GM21390 (cell line): Measurements from ENCODE around the gene TEX35.
"Not testable (repeated sequence)": the region's sequence is repeated elsewhere in the genome, so short reads cannot be mapped to it uniquely, and the experiment has no call there.

Source experiments
- ATAC-seq: cut with Tn5 transposase; IDR thresholded peaks from one replicate; pipeline ENCODE4 v1.9.1; 2021; ENCODE audit not compliant: unreplicated experiment

Gene TEX35

GRCh38 chr1:178539291-178539690 is 26.4 kb downstream of the TEX35 start:
- no peak for ATAC-seq

- no peak for ATAC-seq
These were observed 27.3 kb downstream of the TEX35 start for GRCh38 chr1:178540204-178540603.

DNA sequence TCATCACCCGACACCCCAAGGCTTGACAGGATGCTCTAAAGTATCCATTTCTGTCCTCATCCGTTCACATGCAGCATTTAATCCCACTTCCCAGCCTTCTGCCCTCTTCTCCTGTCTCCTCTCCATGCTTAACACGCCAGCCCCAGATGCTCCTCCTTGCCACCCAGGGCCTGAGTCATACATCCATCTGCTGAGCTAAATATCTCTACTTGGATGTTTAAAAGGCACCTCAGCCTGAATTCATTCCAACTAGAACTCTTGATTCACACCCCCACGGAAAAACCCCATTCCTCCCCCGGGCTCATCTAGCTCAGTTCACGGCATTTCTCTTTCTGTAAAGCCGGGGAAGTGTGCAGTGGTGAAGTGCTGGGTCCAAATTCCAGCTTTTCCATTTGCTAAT is 27.7 kb downstream of the TEX35 start:
- ATAC-seq, result no peak

- no peak for ATAC-seq
These were observed 28.5 kb downstream of the TEX35 start for GRCh38 chr1:178541379-178541778.

DNA sequence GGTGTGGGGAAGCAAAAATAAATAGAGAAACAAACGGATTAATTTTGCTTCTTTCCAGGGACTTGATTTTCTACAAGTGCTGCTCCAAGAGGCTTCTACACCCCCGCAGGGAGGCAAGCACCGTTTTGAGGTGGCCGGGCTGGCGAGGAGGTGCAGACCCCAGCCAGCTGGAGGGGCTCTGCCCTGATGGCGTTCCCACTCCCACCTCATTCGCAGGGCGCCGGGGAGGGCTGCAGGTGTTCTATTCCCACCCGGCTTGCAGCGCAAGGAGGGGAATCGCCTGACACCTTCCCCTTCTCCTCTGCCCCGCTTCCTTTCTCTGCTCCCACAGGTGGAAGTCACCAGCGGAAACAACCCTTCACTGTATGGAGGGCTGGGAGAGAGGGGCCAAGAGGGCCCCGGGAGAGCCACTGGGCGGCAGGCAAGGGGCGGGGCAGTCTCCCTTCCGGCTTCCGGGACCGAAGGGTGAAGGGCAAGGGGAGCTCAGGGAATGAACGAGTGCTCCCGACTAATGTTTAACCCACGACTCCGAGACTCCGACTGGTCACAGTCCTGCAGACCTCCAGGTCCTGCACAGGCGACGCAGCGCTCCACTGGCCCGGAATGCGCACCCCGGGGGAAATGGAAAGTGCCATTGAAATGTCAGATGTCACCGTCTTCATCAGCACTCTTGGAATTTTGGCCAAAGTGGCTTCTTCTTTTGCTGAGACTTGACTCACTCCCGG is 29.1 kb downstream of the TEX35 start:
- peak; percentile 47 for ATAC-seq

- ATAC-seq, result peak; percentile 68
These were observed 29.8 kb downstream of the TEX35 start for GRCh38 chr1:178542554-178543289.

GRCh38 chr1:178543290-178543607 is 30.3 kb downstream of the TEX35 start:
- peak; percentile 46 for ATAC-seq

DNA sequence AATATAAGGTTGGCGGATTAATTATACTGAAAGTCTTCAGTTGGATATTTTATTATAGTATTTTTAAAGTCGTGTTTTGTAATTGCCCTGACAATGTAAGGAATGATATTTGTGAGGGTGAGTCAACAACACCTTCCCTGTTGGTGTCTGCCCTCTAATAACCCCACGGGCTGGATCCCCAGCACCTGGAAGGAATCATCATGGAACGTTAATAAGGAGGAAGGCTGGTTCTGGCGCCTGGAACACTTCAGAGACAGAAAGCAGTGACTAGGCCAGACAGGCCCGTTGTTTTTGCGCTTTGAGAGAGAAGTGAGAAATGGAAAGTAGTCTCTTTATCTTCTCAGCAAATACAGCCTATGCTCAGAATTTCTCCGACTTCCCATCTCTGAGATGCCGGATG is 31.6 kb downstream of the TEX35 start:
- ATAC-seq, result no peak

DNA sequence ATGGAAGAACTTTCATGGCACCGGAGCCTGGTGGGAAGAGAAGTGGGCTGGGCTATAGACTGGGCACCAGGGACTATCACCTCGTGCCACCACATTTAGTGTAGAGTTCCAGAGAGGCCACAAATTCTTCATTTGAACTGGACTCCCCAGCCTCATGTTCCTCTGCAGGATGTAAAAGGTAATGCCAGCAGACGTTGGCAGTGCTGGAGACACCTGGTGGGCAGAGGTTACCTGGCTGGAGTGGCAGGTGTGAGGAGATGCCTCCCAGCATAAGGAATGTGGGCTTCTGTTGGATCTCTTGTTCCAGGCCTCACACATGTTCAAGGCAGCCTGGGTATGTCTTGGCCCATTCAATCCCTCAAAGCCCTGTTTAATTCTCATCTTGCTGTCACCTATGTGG is 35.2 kb downstream of the TEX35 start:
- no peak for ATAC-seq

GRCh38 chr1:178551307-178551706 is 38.4 kb downstream of the TEX35 start:
- no peak for ATAC-seq

DNA sequence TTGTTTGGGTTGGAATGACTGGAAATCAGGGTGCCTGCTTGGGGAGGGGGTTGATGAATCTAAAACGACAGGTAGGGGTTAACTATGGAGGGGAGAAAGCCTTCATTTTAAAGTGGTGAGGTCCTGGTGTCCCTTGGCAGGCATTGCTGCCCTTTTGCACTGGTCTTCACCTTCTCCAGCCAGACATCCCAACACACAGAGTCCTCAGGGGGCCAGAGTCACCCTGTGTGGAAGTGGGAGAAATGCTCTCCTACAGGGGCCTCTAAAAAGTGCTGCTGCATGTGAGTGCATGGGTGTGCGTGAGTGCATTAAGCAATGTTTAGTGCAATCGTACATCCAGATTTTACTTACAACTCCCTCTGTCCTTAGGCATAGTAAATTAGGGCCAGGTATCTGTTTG is 39.0 kb downstream of the TEX35 start:
- ATAC-seq, result no peak

GRCh38 chr1:178552856-178553255 is 39.9 kb downstream of the TEX35 start:
- ATAC-seq, result no peak

GRCh38 chr1:178554351-178554750 is 41.4 kb downstream of the TEX35 start:
- ATAC-seq, result not testable (repeated sequence)

DNA sequence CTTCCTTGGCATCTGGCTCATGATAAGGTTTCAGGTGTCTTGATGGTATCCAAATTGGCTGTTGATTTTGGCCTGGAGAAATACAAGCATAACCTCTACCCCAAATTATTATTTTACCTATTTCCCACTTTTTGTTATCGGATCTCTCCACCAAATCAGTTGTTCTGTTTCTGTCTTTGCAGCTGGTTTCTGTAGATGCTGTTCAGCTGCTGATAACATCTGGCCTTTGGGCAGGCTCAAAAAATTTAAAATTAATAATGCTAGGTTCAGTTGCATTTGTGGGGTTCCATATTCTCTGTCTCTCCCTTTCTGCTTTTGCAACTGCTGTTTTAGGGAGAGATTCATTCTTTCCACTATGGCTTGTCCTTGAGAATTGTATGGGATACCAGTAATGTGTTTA is 42.7 kb downstream of the TEX35 start:
- ATAC-seq, result not testable (repeated sequence)

DNA sequence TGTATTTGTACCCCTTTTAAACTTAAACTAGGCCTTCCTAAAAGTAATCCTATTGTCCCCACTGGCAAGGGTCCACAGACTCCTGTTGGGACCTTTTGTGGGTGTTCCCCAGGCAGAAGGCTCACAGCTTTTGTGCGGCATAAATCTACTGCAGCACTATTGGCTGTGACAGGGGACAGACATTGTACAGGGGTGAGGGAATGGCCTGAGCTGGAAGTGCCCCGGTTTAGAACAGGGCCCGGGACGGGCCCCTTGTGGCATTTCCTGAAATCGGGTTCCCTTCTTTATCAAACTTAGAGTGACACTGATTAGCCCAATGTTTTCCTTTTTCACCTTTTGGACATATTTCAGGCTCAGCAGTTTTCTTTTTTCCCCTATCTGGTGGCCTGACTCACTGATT is 45.9 kb downstream of the TEX35 start:
- ATAC-seq, result not testable (repeated sequence)

DNA sequence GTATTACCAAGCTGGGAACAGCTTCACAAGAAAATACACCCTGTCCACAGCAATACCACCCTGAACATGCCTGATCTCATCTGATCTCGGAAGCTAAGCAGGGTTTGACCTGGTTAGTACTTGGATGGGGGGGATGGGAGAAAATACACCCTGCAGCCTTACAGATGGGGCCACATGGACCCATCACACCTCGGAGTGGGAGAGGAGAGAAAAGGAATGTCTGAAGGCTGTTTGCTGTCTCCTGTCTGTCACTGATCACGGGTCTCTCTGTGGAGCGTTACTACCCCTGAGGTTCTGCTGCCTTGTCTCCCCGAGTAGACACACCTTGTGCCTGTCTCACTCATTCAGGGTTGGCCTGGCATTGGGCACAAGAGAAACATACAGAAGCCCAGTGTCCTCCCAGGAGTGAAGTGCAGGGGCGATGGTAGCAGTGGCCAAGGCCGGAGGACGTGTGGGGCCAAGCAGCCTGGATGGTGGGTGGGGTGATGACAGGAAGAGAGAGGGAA is 48.0 kb downstream of the TEX35 start:
- ATAC-seq, result no peak

DNA sequence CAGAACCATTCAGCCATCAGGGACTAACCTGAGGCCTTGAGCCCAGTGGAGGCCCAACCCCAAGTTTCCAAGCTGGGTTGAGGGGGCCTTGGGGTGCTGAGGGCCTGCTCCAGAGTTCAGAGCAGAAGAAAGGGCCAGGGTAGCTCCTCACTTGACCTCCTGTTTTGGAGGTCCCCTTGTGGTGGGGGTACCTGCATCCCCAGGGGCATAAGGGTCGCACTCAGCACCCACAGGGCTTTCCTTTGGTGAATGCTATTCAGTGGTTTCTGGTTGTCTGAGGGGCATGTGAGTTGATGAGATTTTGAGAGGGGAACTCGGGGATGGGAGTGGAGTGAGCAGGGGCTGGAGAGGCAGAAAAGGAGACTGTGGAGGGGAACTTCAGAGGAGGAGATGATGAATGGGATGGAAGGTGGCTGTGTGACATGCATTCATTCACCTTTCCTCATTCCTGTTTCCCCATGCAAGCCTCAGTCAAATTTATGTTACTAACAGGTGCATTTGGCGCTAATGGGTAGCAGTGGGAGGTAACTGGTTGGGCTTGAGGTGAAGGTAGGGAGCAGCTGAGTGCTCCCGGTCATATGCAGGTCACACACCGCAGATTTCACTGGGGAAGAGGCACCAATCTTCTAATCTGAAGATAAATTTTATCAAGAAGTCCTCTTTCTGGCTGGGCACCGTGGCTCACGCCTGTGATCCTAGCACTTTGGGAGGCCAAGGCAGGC is 50.4 kb downstream of the TEX35 start:
- no peak for ATAC-seq

DNA sequence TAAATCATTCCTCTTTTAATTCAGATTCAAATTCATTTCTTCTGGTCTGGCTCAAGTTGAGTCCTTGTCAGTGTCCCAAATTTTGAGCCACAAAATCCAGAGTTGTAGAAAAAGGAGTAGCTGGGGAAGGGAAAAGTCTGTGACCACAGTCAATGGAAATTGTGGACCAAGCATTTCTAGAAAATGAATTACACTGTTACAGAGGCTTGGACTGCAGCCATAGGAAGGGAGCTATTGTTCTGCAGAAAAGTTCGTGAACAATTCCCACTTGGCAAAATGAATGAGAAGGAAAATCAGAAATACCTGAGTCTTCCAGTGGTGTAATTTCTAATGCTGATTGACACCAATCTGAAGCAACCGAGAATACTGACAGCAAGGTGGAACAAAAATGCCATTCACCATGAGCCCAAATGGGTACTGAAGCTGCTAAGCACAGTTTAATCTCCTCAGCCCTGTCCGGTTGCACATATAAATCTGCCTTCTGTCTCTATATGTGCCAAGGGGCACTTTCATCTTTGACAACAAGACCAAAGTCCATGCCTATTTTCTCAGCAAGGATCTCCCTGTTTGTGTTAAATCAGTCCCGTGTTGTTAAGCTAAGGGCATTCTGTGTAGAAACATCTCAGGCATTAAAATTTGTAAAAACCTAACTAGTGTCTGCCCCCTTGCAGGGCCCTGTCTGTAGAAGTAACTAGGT is 51.3 kb downstream of the TEX35 start:
- ATAC-seq, result no peak

DNA sequence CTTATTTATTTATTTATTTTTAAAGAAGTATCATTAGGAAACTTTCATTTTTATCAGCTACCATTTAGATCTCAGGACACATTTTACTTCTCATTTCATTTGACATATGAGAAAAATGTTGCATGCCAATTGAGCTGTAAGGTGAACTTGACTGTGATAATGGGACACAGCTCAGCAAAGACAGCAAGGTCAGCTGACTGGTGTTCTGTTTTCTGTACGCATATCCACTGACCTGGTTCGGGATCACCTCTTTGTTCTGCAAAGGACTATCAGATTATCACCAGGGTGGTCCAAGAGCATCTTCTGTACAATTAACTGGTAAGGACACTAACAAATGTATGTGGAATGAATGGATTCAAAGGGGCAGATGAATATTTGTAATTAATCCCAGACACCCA is 51.9 kb downstream of the TEX35 start:
- ATAC-seq, result no peak

- no peak for ATAC-seq
These were observed 52.7 kb downstream of the TEX35 start for GRCh38 chr1:178565586-178565985.

DNA sequence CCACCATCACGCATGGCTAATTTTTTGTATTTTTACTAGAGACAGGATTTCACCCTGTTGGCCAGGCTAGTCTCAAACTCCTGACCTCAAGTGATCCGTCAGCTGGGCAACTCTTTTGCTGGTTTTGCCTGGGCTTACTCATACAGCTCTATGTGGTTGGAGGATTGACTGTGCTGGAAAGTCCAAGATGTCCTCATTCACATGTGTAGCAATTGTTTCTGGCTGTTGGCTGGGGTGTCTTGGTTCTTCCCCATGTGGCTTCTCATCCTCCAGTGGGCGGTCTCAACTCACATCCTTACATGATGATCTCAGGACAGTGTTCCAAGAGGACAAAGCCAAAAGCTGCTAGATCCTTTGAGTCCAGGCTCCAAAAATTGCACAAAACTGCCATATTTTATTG is 53.3 kb downstream of the TEX35 start:
- peak; percentile 80 for ATAC-seq
